GM21390 (cell line): Measurements from ENCODE around the gene GTPBP4.

Experiments
- ATAC-seq: cut with Tn5 transposase; IDR thresholded peaks from one replicate; pipeline ENCODE4 v1.9.1; 2021; ENCODE audit not compliant: unreplicated experiment

The GTPBP4 gene

DNA sequence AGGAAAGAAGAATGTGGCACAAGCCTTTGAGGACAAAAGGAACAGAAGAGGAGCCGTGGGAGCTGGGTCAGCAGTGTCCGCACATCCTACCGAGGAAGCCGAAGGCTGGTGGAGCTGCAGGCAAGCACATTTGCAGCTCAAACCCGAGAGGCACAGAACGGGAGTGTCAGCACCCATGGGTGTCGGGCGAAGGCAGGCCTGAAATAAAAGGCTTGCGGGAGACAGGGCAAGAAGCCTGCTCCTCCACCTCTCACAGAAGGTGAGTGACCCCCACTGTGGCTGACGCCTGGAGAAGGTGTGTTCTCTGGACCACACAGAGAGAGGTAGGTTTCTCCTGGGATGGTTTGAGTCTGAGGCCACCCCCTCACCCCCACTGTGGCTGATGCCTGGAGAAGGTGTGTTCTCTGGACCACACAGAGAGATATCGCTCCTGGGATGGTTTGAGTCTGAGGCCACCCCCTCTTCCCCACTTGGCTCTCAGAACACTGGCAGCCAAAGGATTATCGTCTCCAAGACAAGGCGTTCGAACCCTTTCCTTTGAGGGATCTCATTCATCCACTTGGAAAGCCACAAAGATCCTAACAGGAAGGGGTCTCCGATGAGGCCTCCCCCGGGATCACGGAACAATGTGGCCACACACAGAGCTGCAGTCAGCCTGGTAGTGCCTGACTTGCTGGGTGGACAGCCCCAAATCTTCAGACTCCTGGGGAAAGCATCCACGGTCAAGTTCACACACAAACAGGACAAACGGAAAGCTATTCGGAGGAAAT lies 21.6 kb upstream of the GTPBP4 start:
- no peak for ATAC-seq

DNA sequence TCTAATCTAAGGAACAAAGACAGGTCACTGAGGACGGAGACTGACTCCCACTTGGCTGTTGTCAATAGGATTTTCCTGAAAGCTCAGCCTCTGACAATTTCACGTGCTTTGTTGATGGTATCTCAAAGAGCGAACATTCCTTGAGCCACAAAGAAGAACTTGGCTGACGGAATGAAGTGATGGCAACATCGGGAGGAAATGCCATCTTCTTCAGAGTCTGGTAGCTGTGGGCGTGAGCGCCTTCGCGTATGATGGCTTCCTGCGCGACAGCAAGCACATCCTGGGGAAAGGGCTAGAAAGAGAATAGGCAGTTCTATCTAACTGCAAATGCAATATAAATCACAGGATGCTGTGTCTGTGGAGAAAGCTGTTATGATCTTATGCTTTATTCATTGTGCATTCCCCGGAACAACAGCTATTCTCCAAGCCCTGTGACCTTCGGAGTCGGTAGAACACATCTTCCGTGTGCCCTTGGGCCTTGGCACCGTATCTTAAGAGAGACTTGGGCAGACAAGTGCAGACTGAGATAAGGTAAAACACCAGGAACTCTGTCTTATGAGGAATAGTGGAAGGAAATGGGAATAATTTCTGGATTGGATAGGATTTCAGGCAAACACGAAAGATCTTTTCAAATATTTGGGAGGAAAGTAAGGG lies 19.6 kb upstream of the GTPBP4 start:
- no peak for ATAC-seq

DNA sequence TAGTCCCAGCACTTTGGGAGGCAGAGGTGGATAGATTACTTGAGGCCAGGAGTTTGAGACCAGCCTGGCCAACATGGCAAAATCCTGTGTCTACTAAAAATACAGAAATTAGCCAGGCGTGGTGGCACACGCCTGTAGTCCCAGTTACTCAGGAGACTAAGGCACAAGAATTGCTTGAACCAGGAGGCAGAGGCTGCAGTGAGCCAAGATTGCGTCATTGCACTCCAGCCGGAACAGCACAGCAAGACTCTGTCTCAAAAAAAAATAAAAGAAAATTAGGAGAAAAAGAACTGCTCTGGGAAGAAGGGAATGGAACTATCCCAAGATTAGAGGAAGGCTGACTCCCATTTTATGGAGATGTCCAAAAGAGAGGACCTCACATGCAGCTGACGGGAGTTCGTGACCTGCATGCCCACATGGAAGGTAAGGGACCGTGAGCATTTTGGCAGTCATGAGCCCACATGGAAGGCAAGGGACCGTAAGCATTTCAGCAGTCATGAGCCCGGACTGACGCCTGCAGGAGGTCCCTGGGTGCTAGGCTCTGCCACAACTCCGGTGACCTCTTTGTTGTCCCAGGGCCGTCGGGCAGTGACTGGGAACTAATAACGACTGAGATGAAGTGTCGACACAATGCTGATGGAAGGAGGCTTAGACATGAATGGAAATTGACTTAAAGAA lies 18.6 kb upstream of the GTPBP4 start:
- no peak for ATAC-seq

DNA sequence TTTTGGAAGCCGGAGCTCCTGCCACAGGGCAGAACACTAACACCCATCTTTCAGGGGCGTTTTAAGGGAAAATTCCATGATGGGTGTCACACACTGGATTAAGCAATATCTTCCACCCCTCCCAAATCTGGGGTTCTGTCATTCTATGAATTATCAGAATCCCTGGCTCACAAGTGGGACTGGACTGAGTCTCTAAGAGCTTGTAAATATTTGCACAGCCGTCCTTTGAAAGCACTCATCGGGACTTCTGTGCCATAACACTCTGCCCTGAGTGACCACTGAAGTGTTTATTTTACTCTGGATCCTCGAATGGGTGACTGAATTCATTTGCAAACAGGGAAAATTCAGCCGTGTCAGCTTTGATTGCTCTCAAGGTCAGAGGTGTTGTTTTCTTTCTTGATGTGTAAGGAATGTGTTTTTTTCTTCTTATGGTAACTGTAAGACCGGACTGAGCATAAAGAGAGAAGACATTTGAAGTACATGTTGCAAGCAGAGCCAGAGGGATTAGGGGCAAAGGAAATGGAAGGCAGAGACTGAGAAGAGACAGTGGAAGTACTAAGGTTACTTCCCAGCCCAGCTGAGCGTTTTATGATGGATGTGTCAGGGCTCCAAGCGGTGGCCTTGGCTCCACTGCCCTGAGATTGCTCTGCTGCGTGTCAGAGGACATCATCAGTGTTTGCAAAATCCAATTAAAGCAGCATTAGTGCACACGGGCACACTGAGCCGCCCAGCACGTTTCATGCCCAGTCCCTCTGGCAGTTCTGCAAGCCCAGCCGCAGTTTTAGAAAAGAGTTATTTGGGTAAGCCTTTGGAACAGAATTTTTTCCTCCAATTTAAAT lies 17.7 kb upstream of the GTPBP4 start:
- ATAC-seq = no peak

DNA sequence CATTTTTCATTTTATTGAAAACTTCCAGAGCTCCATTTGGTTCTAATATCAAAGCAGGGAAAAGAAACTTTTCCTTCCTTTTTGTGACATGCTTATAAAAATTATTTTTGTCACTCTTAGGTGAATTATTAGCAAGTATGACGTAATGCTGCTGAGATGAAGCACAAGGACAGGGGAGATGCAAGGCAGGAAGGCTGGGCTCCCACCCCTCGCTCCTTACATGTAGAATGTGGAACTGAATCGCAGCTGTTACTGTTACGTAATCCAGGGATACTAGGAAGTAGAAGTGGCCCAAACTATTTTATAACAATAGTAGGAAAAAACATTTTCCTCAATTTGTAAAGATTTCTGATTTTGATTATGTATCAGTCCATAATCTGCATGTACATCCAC lies 17.1 kb upstream of the GTPBP4 start:
- ATAC-seq = no peak

DNA sequence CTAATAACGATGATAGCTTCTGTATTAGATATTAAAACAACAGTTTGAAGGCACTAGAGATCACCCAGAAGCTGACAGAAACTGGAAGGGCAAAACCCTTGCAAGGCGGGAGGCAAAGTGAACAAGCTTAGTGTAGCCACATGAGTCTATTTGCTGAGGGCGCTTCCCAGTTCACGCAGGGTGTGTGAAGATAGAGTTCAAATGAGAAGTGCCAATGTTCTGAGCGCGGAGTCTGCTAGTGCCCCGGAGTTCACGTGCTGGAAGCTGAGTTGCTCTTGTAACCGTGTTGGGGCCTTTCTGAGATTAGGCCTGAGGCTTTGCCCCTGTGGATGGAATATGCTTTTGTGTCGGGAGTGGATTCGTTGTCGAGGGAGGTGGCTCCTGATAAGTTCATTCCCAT lies 16.6 kb upstream of the GTPBP4 start:
- ATAC-seq = no peak

DNA sequence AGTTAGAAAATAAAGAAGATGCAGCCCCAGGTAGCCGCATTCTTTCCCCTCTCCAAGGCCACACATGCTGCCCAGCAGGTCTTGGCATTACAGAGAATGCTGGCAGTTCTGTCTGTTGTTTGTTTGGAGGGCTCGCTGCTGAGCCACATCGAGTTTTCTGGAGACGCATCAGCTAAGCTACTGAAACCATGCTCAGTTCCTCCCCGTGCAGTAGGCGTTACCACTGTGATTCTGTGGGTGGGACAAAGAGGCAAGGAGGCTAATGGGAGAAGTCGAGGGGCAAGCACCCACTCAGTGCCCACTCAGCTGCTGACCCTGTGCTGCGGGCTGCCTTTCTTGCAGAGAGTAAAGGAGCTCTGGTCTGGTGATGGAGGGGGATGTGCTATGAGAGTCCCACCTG lies 15.5 kb upstream of the GTPBP4 start:
- ATAC-seq = no peak

DNA sequence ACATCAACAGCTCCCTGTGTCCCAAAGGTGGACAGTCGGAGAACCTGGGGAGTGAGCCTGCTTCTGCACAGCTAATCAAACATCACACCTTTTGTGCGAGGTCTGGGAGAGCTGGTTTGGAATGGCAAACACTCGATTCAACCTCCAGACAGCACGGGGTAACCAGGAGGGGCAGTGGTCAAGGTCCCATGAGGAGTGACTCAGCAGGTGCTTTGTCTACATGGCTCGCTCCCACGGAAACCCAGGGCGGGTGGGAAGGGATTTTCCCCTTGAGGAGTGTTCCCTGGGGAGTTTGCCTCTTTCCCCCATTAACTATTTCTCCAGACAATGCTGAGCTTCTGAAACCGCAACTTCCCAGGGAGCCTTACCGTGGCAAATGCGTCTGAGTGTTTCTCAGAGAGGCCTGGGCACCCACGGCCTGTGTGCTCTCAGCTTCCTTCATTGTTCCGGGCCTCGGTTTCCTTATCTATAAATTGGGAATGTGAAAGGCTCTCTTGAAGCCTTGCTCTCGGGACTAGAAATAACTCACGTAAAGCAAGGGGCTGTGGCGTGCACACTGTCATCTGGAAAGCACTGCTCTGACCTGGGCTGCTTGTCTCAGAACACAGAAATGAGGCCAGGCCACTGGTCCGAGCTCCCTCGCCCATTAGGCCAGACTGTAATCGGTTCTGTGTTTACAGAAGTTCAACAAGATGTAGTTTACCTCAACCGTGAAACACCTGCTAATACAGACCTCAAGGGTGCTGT lies 14.0 kb upstream of the GTPBP4 start:
- no peak for ATAC-seq

DNA sequence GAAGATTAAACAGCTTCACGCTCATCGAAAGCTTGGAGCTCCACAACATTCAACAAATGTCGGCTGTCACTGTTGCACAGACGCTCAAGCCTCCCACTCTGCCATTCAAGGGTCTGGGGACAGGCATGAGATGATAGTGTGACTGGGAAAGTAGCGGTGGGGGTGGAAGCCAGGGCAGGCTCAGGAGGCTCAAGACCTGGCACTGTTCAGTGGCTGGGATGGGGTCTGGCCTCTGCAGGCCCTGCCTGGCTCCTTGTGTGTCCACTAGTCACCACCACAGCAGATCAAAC lies 13.5 kb upstream of the GTPBP4 start:
- no peak for ATAC-seq

DNA sequence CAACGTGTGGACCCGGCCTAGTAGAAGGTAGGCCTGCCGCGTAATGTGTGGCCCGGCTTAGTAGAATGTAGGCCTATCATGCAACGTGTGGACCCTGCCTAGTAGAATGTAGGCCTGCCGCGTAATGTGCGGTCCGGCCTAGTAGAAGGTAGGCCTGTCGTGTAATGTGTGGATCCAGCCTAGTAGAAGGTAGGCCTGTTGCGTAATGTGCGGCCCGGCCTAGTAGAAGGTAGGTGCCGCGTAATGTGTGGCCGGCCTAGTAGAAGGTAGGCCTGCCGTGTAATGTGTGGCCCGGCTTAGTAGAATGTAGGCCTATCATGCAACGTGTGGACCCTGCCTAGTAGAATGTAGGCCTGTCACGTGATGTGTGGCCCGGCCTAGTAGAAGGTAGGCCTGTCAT lies 11.9 kb upstream of the GTPBP4 start:
- no peak for ATAC-seq

DNA sequence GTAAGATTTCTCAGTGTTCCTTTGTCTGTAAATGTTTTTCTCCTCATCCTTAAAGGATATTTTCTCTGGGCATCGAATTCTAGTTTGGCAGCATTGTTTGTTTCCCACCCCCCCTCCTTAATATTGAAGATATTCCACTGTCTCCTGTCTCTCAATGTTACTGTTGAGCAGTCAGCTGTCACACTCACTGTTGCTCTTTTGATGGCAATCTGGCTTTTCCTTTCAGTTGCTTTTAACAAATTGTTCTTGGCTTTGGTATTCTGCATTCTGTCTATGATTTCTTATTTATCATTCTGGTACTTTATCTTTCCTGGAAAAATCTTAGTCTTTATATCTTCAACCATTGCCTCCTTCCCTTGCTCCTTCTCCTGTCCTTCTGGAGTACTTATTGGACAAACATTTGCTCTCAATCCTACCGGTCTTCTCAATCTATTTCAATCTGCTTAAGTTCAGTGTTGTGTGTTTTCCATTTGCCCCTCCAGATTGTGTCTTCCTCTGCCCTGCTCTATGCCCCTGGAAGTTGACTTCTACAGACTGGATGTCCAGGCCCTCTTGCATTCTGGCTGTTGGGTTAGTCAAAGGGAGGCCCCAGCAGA lies 9.3 kb upstream of the GTPBP4 start:
- no peak for ATAC-seq

DNA sequence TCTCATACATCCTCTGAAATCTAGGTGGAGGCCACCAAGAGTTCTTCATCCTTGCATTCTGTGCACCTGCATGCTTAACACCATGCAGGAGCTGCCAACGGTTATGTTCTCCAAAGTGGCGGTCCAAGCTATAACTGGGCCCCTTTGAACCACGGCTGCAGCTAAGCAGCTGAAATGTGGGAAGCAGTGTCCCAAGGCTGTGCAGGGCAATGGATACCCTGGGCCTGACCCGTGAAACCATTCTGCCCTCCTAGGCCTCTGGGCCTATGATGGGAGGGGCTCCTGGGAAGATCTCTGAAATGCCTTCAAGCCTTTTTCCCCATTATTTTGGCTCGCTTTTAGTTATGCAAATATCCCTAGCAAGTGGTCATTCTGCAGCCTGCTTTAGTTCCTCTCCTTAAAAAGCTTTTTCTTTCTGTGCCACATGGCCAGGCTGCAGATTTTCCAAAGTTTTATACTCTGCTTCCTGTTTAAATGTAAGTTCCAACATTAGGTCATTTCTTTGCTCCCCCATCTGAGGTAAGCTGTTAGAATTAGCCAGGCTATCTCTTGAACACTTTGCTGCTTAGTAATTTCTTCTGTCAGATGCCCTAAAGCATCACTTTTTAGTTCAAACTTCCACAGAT lies 7.7 kb upstream of the GTPBP4 start:
- ATAC-seq = no peak

DNA sequence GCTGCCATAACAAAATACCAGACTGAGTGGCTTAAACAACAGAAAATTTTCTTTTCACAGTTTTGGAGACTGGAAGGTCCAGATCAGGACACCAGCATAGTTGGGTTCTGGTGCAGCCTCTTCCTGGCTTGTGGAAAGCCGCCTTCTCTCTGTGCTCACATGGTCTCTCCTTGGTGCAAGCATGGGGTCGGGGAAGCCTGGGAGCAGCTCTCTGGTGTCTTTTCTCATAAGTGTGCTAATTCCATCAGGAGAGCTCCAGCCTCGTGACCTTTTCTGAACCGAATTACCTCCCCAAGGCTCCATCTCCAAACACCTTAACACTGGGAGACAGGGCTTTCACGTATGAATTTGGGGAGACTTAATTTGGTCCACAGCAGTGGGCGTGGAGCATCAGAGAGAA lies 4.8 kb upstream of the GTPBP4 start:
- no peak for ATAC-seq

DNA sequence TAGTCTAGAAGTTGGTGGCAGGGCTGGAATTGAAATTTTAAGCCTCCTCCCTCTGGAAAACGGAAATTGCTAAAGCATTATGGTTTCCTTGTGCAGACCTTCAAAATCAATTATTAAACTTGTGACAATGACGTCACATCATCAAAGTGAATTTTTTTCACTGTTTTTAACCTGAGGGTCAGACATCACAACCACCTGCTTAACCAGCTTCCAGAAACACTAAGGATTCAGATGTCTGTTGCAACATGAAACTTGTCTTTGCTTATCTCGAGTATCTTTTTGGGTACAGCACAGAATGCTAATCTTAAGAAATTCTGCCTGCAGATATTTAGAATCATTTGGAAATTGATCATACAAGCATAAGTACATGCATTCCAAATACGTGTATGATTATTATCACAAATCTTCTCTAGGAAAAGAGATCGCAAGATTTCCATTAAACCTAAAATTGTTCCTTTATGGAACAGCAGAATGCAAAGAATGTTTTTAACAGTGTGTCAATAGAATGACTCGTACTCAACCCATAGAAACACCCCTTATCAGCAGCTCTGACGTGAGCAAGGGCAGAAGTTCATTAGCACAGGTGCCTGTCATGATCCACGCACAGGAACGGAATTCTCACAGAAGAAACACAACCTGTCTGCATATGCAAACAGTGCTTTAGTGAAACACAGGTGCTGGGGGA lies 4.1 kb upstream of the GTPBP4 start:
- no peak for ATAC-seq

DNA sequence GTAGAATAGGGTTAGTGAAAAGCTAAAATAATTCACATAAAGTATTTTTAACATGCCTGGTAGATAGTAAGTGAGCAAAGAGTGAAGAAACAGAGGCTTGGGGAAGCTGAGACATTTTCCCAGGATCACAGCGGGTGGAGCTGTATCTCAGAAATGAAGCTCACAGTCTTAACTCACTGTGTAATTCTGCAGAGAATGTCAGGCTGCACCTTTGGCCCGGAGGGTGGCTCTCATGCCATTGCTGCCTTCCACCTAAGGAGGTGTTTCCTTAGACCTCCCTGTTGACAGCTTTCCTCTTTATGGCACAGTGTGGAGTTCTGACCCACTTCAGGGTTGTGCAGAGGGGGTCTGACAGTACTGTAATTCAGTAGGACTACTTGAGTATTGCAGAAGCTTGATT lies 2.9 kb upstream of the GTPBP4 start:
- no peak for ATAC-seq

DNA sequence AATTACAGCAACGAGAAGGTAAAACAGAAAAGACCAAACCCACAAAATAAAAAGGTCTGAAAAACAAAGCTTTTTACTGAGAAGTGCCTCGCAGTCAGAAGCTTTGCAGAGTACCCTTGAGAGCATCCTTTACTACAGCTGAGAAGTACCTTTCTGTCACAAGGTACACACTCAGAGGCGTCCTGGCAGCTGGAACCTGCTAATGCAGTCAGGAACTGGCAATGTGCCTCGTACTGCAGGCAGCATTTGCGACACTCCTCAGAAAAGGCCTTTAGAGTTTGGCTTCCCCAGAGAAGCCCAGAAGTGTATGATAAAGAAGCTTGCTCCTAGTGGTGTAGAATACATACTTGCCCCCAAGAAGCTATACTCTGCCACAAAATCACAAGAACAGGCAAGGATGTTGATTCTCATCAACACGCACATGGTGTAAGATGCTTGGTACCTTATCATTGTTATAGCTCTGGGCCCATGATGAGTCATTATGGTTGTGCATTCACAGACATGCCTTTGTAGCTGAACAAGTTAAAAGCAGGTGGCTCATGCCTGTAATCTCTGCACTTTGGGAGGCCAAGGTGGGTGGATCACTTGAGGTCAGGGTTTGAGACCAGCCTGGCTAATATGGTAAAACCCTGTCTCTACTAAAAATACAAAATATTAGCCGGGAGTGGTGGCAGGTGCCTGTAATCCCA lies 2.0 kb upstream of the GTPBP4 start:
- ATAC-seq = no peak

DNA sequence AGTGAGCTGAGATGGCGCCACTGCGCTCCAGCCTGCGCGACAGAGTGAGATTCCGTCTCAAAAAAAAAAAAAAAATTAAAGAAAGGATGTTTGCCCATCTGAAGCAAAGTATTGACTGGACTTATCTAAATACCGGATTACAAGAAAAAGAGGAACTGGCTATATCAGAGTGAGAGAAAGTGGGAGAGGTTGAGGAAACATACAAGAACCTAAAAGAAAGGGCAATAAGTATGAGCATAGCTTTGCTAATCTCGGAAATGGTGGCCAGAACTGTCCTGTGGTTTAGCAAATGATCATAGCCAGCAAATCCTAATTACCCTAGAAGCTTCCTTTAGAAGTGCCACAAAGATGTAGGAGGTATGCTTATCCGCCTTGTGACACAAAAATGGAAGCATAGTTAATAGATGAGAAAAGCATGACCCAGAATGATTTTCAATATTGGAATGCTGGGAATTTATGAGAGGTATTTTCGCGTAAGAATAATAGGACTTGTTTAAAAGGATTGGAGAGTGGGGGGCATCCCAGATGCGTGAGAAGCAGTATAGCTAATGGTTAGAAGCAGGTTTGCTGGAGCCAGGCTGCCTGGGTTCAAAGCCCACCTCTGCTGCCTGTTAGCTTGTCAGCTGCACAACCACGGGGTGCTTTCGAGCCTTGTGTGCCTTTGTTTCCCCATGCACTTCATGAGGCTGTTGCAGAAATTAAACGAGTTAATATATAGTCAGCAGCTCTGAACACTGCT lies 1.2 kb upstream of the GTPBP4 start:
- ATAC-seq = no peak

DNA sequence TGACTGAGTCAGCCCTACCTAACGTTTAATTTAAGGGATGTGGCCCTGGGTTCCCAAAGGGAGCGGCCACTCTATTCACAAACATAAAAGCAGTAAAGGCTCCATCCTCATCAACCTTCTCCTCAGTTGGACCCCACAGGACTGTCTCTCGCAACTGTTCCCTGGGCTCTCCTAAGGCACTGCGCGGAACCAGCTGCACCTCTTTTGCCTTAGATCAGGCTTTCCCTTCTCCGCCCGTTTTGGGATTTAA lies 689 bp upstream of the GTPBP4 start:
- no peak for ATAC-seq
